GM18909 (cell line): ENCODE measurements around the gene EGFL8.
A peak's percentile ranks its signal among the peaks of the same experiment; 100 is the strongest.
"Not testable (repeated sequence)": the region's sequence is repeated elsewhere in the genome, so short reads cannot be mapped to it uniquely, and the experiment has no call there.

ENCODE experiments used
- ATAC-seq: cut with Tn5 transposase; IDR thresholded peaks from one replicate; pipeline ENCODE4 v1.9.1; 2021; ENCODE audit warnings: mild to moderate bottlenecking; ENCODE audit not compliant: unreplicated experiment, poor library complexity

Gene EGFL8

GRCh38 chr6:32144238-32144637 is 20.2 kb upstream of the EGFL8 start:
- ATAC-seq = not testable (repeated sequence)

- no peak for ATAC-seq
Observed at GRCh38 chr6:32146287-32146686, 18.1 kb upstream of the EGFL8 start.

DNA sequence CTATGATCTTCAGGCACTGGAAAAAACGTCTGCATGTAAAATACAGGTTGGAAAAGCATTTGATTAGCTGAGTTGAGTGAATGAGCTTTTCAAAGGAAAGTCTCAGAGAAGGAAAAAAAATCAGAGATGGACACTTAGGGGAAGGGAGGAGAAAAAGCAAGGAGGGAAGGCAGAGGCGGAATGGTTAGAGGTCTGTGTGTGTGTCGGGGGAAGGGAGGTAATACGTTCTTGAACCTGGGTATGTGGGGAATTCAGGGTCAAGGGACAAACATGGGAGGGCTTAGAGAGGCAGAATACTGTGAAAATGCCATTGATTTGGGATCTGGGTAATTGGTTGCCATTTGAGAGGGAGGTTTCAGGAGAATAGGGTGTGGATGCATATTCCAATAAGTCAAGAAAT is 17.7 kb upstream of the EGFL8 start:
- ATAC-seq = no peak

- no peak for ATAC-seq
Observed at GRCh38 chr6:32147401-32148132, 16.8 kb upstream of the EGFL8 start.

- no peak for ATAC-seq
Observed at GRCh38 chr6:32148289-32149091, 15.9 kb upstream of the EGFL8 start.

DNA sequence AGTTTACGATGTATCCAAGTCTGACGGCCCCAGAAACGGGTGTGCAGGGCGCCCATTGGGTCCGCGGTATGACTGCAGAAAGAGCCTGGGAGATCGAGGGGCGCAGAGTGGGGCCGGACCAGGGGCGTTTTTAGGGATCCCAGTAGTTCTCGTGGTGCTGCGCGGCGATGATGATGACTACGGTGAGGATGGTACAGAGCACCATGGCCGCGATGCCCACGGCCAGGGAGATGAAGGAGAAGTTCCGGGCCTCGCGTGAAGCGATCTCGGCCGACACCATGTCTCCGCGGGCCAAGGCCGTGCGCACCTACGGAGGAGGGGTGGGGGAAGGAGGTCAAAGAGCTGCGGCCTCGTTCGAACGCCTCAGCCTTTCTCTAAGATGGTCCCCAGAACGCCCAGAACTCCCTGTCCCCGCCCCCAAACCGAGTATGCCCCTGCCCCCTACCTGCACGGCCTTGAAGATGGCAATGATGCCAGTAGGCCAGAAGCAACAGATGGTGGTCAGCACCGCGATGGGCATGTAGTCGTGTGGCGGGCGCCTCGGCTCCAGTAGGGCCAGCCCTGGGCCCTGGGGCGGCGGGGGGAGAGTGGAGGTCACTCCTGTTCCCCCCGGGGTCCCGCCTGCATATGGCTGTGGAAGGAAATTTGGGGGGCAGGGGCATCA is 15.2 kb upstream of the EGFL8 start:
- no peak for ATAC-seq

DNA sequence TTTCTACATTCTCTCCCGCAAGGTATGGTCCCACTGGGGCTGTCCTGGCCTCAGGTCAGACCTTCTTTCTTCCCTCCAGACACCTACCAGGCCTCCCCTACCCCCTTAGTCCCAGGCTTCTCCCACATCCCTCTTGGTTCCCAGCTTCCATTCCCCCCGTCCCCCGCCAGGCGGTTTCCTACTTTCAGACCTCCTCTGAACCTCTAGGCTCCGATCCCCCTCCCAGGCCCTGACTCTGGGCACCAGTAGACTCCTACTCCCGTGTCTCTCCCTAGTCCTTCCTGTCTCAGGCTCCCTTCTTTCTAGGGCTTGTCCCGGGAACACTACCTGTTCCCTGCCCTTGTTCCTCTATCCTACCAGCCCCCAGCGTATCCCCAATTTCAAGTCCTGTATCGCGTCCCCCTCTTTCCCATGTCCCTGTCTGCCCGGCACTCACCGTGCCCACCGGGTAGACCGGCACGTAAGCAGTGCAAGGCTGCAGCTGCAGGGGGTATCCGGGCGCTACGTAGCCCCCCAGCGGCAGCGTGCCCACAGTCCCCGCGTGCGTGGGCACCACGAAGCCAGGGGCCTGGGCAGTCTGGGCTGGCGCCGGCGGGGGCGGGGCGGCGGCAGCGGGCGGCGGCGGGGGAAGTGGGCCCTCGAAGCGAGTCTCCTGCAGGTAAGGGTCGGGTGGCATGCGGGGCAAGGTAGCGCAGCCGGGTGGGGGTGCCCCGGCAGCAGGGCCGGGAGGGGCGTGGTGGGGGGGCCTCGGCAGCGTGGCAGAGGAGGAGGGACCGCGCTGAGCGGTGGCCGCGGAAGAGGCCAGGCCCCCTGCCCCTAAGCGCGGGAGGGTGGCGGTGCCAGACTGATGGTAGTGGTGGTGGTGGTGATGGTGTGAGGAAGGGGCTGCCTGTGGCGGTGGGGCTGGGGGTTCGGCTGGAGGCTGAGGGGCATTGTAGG is 14.2 kb upstream of the EGFL8 start:
- no peak for ATAC-seq

DNA sequence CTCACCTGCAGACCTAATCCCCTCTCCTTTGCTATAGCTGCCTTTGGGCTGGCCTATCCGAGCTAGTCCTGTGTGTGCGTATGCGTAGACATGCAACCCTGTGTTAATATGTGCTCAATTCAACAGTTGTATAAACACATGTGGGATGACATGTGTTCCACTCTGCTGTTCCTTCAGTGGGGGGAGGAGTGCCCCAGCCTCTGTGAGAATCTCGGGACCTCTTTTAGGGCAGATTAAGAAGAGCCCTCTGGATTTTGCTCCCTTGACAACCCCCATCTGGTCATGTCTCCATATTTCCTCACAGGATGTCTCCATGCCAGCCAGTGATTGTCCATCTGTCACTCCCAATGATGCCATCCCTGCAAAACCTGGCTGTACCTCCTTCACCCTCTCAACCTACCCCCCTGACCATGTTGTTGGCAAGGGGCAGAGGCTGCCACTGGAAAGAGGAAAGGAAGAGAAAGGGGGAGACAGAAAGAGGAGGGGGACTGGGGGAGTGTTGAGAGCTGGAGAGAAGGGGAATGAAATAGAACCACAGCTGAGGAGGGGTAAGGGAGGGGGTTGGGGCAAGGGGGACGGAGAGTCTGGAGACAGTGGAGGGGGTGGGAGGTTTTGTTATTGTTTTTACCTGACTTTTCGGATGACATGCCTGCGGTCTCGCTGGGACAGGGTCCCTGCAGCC is 13.1 kb upstream of the EGFL8 start:
- no peak for ATAC-seq

GRCh38 chr6:32151863-32152768 is 12.3 kb upstream of the EGFL8 start, which contains the start of gene PRRT1:
PRRT1 (minus strand) TSS chr6:32151939; CDS start chr6:32151827, 112 bp downstream.
- ATAC-seq = no peak

DNA sequence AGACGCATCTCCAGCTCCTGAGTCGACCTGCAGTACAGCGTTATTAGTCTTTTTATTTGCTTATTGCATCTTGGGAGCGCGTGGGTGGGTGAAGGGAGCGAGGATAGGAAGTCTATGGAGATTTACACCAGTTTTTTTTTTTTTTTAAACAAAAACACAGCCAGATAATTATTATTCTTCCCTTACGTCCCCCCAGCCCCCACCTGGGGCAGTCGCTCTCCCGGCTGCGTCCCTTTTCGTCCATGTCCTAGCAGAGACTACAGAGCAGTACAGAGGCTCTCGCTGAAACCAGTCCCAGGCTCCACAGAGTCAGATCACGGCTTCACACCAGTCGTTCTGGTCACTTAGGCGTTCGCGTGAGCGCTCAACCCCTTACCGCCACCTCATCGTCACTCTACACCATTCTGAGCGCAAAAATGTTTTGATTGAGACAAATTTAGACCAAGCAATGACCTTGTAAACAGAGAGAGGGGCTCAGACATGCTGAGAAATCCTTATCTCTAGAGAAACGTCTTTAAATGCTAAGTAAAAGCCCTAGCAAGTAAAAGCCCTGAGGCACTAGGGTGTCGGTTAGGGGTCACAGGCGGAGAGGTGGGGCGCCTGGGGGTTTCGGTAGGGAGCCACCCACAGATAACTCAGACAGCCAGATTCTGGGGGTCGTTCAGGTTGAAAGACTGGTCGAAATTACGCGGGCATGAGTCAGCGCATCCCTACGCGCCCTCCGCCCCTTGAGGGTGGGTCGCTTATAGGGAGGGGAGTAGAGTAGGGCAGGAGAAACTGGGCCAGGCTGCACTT is 11.4 kb upstream of the EGFL8 start:
- ATAC-seq = no peak

- ATAC-seq = peak; percentile 39
Observed at GRCh38 chr6:32153564-32154513, 10.6 kb upstream of the EGFL8 start, which contains the start of gene PPT2. PPT2 (plus strand) TSS chr6:32154141; CDS start chr6:32154595, 454 bp downstream.

DNA sequence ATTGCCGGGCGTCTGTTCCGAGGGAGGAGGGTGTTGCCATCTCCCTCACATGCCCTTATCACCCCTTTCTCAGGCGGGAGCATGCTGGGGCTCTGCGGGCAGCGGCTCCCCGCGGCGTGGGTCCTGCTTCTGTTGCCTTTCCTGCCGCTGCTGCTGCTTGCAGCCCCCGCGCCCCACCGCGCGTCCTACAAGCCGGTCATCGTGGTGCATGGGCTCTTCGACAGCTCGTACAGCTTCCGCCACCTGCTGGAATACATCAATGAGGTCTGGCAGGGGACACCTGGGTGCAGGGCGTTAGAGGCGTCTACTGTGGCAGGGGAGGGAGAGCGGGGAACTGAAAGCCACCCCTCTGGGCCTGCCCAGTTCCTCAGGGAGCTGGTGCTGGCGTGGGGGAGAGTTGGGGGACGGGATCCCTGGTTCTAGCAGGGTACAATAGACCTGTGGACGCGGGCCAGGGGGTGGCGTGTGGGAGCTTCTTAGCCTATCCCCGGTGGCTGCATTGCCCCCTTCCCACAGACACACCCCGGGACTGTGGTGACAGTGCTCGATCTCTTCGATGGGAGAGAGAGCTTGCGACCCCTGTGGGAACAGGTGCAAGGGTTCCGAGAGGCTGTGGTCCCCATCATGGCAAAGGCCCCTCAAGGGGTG is 9.8 kb upstream of the EGFL8 start:
- peak; percentile 73 for ATAC-seq

DNA sequence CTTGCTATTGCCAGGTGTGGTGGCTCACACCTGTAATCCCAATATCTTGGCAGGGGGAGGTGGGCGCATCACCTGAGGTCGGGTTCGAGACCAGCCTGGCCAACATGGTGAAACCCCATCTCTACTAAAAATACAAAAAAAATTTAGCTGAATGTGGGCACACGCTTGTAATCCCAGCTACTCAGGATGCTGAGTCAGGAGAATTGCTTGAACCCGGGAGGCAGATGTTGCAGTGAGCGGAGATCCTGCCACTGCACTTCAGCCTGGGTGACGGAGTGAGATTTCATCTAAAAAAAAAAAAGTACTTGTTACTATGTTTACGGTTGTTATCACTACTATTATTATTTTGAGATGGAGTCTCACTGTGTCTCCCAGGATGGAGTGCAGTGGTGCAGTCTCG is 7.5 kb upstream of the EGFL8 start:
- no peak for ATAC-seq

DNA sequence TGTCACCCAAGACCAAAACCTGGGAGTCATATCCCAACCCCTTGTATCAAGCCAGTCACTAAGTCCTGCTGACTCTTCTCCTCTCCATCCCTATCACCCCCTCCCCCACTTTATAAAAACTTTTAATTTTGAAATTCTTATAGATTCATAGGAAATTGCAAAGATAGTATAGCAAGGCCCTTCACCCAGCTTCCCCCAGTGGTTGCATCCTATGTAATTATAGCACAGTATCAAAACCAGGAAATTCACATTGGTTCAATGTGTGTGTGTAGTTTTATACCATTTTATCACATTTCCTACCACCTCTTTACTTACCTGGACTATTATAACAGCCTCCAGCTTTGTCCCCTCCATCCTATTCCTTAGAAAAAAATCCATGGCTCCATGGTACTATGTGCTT is 6.3 kb upstream of the EGFL8 start:
- no peak for ATAC-seq

DNA sequence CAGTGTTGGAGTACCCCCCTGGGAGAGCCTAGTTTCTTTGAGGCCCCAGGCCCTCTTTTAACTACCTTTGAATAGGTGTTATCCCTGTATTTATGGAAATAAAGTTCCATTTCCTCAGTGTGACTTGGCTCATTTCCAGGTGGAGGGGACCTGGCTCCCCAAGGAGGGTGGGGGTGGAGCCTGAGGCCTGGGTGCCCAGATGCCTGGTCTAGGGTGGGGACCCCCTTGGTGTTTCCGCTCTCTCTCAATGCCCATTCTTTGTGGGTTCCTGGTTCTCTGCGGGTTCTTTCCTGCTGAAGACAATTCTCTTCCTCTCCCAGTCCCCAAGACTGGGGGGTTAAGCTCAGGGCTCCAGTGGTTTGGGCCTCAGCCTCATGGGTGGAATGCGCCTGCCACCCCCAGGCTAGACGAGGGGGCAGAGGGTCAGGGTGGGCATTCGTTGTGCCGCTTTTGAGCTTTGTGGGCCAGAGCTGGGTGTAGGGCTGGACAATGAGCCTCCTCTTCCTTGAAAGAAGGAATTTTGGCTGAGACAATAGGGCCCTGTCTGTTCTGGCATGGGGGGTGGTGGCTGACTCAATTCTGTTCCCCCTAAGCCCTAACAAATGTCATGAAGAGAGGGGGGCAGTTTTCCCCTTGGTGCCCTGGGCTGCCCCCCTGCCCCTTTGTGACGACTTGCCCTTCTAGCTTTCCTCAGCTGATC is 686 bp upstream of the EGFL8 start:
- ATAC-seq = no peak
